Activated T-cell treated with anti-CD3 and anti-CD28 coated beads for 4 hours (primary cell): ENCODE data around the gene SEMA5A.

Experiments
- DNase-seq: peaks from one replicate; pipeline ENCODE4 v3.0.0-alpha.2; 2020

Gene SEMA5A

DNA sequence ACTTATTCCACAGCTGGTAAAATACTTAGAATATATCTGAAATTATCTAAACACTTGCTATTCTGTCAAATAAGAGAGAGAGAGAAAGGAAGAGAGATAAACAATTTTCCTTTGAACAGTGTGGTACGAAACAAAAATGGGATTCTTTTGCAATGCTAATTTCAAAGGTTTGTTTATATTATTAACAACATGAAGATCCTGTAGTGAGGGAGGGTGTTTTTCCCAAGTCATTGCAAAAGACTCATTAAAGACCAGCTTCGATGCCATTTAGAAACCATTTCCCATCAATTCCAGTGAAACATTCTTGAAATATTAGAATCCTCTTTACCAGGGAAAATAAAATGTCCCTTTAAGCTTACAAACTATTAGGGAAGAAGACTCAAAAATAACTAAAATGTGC, 505.4 kb downstream of the SEMA5A start:
- DNase-seq: no peak

DNA sequence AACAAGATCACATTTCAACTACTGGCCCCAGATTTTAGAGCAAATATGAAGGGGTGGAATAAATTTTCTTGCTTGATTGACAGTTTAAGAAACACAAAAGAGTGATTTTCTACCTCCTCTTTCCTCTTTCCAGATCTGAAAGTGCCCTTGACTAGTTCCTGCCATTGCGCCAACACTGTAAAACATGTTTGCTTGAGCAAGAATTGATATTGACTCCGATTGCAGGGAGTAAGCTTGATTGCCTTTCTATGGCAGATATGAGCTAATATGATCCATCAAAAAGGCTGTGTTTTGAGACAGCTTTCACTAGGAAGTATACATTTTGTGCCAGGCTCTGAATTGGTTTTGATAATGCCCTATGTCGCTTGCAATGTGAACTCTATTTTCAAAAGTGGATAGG, 508.8 kb downstream of the SEMA5A start:
- no peak for DNase-seq

DNA sequence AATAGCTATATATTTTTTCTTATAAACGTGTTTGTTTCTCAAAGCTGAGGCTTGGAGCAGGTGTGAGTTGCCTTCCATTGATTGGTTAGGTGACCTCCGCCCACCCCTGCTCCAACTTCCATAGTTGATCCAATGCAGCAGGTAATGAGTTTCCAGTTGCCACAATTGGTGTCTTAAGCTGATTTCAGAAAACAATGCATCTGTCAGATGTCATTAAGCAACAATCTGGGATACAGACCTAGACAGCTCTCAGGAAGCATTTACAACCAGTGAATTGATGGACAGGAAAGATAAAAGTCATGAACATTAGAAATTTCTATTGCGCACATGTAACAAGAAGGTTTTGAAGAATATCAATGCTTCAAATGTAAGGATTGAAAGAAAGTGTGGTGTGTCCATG, 510.5 kb downstream of the SEMA5A start:
- DNase-seq: no peak

DNA sequence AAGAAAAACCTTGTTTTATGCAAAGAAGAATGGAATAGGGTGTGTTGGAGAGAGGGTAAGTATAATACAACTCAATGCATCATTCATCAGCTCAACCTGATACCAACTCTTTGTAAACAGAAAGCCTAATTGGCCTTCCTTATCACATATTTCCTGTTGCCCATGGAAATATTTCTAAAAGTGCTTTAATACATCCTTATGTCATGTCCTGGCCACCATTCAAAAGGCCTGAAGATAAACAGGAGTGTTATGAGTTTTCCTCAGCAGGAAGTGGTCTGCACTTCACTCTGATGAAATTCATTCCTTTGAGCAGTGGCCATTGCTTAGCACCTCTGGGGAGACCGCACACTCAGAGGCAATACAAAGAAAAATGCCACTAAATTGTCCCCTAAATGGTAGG, 511.2 kb downstream of the SEMA5A start:
- DNase-seq: no peak

DNA sequence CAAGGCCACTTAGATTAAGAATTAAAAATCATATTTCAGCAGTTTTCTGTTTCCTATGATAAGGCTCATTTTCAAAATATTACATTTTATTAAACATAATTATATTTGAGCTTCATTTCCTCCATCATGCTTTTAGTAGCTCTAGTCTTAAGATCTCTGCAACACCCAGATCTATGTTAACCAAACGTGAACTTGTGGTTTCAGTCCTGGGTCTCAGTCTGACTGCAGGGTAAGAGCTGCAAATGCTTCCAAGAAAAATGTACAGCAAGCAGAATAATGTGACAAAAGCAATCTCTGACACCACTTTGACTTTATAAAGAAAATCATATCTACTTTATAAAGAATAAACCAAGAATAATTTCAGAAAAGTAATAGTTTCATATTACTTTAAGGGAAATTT, 512.4 kb downstream of the SEMA5A start:
- no peak for DNase-seq

DNA sequence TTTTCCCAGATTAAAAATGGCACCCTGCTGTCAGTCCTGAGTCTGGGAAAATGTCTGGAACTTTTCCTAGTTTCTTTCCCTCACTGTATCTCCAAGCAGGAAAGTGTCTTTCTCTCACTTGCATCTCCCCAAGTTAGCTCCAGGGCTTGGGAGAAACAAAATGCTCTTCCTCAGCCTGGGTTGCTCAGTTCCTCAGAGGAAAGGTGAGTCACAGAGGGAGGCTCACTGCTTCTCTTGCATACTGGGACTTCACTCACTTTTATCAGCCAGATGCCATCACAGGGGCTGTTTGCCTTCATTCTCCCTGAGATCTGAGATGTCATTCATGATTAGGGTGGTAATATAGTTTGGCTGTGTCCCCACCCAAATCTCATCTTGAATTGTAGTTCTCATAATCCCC, 519.9 kb downstream of the SEMA5A start:
- DNase-seq: no peak

DNA sequence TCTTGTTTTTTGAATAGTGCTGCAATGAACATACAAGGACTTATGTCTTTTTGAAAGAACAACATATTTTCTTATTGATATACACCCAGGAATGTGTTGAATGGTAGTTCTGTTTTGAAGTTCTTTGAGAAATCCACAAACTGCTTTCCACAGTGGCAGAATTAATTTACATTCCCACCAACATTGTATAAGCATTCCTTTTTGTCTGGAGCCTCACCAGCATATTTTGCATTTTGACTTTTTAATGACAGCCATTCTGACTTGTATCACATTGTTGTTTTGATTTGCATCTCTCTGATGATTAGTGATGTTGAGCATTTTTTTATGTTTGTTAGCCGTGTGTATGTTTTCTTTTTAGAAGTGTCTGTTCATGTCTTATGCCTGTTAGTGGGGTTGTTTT, 524.9 kb downstream of the SEMA5A start:
- DNase-seq: no peak

DNA sequence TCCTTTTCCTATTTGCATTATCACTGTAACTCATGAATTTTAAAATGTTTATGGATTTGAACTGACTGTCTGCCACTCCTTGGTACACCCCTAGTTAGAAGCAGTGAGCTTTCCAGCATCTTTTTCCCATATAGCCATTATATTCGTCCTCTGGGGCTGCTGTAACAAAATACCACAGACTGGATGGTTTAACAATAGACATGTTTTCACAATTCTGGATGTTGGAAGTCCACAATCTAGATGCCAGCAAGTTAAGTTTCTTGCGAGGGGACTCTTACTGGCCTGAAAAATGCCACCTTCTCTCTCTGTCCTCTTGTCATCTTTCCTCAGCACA, 530.0 kb downstream of the SEMA5A start:
- no peak for DNase-seq

DNA sequence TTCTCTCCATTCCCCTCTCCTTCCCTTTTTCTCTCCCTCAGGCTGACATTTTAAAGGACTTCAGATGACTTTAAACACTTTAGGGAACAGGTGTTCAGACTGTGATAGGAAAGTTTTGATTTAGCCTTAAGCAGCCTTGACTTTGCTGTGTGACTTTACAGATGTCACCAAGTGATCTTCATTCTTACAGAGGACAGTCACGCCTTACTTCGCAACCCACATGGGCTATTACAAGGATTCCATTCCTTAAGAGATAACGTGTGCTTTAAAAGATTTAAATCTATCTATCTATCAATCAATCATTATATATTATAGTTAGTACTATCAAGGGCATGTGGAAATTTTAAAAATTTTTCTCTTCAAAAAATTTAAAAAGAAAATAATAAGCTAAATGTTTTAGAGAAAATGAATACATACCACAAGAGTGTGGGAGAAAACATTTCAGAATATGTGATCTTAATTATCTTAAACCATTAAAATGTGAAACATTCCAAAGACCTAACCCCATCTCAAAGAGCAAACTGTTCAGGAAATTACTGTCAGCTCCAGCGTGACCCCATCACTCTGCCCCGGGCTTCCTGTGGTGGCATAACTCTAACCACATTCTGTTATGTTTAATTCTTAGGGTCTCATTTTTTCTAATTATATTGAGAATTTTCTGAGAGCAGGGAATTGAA, 530.5 kb downstream of the SEMA5A start:
- DNase-seq: no peak

DNA sequence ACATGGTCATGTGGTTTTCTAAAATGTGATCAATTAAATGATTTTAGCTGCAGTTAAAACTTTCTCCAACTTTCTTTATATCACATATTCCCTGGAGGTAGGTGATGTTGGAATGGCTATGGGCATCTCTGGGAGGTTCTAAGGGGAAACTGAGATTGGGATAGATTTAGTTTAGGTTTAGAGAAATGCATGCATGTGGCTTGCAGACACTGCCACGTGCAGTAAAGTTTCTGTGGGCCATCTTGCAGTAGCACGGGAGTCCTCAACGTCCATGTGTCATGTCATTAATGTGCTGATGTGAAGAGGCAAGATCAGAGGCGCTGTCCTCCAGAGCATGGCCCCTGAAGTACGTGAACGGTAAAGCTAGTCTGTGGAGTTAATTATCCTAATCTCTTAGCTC, 532.7 kb downstream of the SEMA5A start:
- no peak for DNase-seq

DNA sequence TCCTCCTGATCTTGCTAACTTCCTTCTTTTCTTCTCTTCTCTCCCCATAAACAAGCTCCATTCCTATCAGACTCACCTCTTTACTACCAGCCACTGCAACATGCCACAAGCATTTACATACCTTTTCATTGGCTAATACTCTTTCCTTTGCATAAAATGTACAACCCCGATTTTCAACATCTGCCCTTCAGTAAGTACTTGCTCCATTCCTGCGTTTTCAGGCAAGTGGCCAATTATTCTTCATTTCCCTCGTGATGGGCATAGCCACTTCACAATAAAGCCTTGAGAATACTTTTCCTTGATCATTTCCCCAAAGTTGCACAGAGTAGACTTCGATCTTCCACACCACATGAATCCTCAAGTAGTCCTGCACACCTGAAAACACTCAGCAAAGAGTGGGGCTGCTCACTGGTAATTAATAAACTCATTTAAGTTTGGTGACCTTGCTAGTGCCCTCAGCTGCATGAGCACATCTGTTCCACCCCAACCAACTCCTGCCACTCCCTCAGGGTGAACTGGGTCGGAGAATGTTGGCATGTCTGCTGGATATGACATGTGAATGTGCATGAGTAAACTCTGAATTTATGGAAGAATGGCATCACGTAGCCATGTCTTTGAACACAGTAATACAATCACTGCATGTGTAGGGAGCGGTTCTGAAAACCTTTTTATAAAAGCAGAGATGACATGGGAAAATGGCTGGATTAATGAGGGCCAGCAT, 535.8 kb downstream of the SEMA5A start:
- no peak for DNase-seq

DNA sequence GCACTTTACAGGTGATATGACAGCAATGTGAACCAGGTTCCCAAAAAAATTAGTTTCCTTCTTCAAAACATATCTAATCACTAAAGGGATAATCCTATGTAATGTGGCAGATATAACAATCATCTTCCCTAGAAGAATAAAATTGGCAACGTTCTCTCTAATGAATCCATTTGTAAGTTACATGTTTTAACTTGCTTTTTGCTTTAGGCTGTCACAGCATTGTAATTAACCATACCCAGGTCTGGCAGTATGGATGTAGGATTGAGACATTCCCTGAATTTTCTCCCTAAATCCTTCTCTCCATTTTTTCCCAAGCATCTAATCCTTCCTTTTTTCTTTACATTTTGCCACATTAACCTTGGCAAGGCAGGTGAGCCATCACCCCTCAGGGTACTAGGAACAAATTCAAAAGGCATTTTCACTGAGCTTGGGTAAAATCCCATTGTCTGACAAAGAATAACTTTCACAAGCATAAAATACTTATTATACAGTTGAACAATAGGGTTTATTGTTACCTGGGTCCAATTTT, 548.3 kb downstream of the SEMA5A start:
- no peak for DNase-seq

DNA sequence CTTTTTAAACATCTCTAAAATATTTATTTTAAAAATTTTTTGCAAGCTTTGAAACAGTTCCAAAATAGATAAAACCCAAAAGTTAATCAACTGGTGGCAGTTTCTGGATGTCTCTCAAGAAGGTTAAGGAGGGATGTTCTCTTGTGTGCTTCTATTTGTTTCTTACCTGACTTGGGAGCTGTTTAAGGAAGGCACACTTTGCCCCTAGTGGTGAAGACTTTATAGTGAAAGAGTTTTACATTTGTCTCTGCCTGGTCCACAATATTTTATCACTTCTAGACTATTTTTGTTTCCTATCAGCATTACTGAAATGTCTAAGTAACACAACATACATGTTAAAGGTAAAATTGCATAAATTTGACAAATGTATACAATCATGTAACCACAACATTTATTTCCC, 552.8 kb downstream of the SEMA5A start:
- no peak for DNase-seq
